IPS-15b (cell line): Measurements from ENCODE around the gene BORCS6.

Experiments used
- H3K27me3 ChIP-seq: one replicate; pipeline ENCODE4 v1.6.1; 2013; ENCODE audit warnings: low read length; ENCODE audit not compliant: control insufficient read depth, insufficient read depth
- H3K36me3 ChIP-seq: one replicate; pipeline ENCODE4 v1.6.1; 2013; ENCODE audit warnings: low read length; ENCODE audit not compliant: control insufficient read depth, insufficient read depth
- H3K4me1 ChIP-seq: one replicate; pipeline ENCODE4 v1.6.1; 2013; ENCODE audit warnings: mild to moderate bottlenecking, low read length; ENCODE audit not compliant: control insufficient read depth, insufficient read depth
- H3K4me3 ChIP-seq: one replicate; pipeline ENCODE4 v1.5.1; 2013; ENCODE audit warnings: low read depth, low read length
- H3K9ac ChIP-seq: one replicate; pipeline ENCODE4 v1.6.1; 2013; ENCODE audit warnings: low read depth, mild to moderate bottlenecking, low read length
- H3K9me3 ChIP-seq: one replicate; pipeline ENCODE4 v1.6.1; 2013; ENCODE audit warnings: mild to moderate bottlenecking, low read length; ENCODE audit not compliant: control insufficient read depth, insufficient read depth

BORCS6 gene

DNA sequence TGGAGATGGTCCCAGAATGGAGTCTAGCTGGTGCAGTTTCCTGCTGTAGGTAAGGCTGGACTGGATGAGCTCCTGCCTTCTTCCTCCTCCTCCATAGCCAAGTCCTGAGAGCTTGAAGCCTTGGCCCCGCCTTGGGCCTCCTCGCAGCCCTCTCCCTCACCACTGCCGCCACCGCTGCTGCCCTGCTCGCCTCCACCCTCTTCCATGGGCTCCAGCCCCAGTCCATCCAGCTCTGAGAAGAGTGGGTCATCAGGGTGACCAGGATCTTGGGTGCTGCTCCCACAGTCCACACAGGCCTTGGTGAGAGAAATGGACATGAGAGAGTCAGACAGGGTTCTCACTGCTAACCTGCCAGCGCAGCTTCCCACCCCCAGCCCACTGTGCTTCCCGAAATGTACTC is 48.9 kb downstream of the BORCS6 start:
- no peaks in the 10 kb centered on the region for H3K9me3 ChIP-seq
- H3K4me3 ChIP-seq, result no peak overlapping the region
- peaks cover 45% of the 10 kb centered on the region for H3K36me3 ChIP-seq
- H3K4me1 ChIP-seq, result peaks cover 3% of the 10 kb centered on the region
- no peak overlapping the region for H3K9ac ChIP-seq
- peaks cover 16% of the 10 kb centered on the region for H3K27me3 ChIP-seq

DNA sequence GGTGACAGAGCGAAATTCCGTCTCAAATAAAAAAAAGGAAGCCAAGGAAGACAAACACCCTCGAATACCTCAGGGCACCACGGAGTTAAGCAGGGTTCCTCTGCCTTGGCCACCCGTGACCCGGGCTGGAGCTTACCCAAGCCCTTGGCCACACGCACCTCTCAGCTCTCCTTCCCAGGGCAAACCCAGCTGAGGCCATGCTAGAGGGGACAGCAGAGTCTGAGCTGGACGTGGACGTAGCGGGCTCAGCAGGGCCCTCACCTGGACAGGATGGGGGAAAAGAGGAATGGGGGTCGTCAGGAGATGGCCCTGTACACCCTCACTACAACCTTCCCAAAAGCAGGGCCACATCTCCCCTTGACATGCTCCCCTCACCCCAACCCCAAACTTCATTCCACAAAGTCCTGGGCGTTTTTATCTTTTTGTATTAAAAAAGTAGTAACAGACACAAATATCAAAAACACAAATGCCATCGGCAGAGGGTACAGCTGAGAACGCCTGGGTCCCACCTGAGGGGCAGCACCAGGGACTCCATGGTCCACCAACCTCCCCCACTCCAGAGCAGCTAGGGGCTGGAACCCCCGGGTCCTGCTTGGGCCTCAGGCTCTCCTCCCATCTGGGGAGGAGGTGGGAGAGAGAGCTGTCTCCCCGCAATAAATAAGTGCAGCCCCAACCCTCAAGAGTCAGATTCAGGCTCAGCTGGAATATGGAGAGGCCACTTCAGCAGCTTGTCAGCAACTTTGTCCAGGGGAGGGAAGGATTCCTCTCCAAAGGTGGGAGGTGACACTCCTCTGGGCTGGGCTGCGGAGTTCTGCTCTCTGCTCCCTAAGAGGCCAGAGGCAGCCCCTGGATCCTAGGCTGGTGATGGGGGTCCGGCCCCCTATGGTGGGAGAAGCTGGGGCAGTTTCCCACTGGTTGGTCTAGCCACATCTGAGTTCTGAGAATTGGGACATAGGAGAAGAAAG is 49.6 kb downstream of the BORCS6 start:
- Histone ChIP-seq H3K27me3 (peaks cover 16% of the 10 kb centered on the region), H3K4me3 (no peak overlapping the region), H3K4me1 (peaks cover 3% of the 10 kb centered on the region), H3K9me3 (no peaks in the 10 kb centered on the region), H3K9ac (no peak overlapping the region), H3K36me3 (peaks cover 38% of the 10 kb centered on the region)

DNA sequence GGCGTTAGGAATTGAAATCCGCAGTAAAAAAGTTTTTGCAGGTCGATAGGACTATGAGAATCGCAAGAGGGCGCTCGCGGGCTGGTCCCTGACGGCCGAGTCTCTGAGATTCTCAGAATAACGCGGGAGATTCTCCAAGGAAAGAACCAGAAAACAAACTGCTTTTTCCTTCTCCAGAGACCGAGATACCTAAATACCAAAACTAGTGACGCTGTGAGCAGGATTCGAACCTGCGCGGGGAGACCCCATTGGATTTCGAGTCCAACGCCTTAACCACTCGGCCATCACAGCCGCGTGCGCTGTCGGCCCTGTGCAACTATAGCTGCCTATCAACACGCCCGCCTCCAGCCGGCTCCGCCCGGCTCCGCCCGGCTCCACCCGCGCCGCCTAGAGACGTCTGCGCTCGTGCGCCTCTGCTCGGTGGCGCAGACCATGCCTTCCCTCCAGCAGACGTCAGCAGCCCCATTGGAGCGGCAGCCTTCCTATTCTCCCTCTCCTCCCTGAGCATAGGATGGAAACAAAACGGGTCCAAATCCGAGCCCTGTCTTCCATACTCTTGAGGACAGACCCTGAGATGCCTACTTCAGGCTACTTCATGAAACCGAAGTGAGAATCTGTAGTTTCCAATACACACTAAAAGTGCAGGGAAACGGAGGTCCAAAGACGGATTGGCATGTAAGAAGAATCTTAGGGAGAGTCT is 51.2 kb downstream of the BORCS6 start:
- peak overlapping the region; percentile 97 for H3K4me3 ChIP-seq
- H3K36me3 ChIP-seq, result peaks cover 28% of the 10 kb centered on the region
- H3K4me1 ChIP-seq, result peaks cover 4% of the 10 kb centered on the region
- peak overlapping the region; percentile 77 for H3K9ac ChIP-seq
- no peaks in the 10 kb centered on the region for H3K9me3 ChIP-seq
- peaks cover 16% of the 10 kb centered on the region for H3K27me3 ChIP-seq

DNA sequence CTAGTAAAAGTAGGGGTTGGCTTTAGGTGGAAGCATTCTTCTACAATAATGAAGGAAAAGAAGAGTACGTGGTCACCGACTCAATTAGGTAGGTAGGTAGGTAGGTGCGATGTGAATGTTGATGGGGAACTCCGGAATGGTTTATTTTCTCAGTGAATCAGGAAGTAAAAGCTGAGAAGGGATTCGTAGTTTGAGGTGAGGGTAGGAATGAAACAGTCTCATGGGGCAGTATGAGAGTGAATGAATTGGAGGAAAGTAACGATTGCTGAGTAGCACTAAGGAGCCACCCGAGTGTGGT is 51.7 kb downstream of the BORCS6 start:
- H3K36me3 ChIP-seq, result peaks cover 25% of the 10 kb centered on the region
- H3K4me3 ChIP-seq, result peak overlapping the region; percentile 97
- H3K4me1 ChIP-seq, result peaks cover 6% of the 10 kb centered on the region
- H3K9me3 ChIP-seq, result no peaks in the 10 kb centered on the region
- H3K9ac ChIP-seq, result peak overlapping the region; percentile 66
- H3K27me3 ChIP-seq, result peaks cover 16% of the 10 kb centered on the region
